ENCODE measurements around the gene RCBTB1. TPM values are rescaled to one million over a fixed set of nuclear protein-coding genes. Genes with fewer than 3 reads are reported as not detected.
"Not testable (repeated sequence)": the region's sequence is repeated elsewhere in the genome, so short reads cannot be mapped to it uniquely, and the experiment has no call there.

Gene RCBTB1
- 17.4 TPM for polyA plus RNA-seq (ENCODE audit: insufficient read length)

GRCh38 chr13:49585220-49586157, at the start of gene RCBTB1:
TSS of gene RCBTB1 (minus strand) at chr13:49585558. CDS start at chr13:49567279, 18,279 bp downstream.
- peak; percentile 79 for DNase-seq

DNA sequence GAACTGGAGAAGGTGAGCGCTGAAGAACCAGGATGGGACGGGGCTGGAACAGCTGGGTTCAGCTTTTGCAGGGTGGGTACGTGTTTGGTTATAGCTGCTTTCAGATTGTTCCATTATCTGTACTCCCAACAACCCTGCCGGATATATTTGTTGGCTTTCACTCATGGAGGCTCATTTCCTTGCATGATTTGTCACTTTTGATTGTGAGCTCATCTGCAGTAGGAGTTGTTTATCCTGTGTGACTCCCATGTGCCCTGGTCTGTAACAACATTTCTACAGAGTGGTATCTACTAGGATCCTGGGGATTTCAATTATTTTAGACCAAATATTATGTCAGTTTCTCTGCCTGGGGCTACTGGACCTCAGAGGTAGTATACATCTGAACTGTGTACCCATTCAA, 48.4 kb upstream of the RCBTB1 start:
- no peak for DNase-seq

DNA sequence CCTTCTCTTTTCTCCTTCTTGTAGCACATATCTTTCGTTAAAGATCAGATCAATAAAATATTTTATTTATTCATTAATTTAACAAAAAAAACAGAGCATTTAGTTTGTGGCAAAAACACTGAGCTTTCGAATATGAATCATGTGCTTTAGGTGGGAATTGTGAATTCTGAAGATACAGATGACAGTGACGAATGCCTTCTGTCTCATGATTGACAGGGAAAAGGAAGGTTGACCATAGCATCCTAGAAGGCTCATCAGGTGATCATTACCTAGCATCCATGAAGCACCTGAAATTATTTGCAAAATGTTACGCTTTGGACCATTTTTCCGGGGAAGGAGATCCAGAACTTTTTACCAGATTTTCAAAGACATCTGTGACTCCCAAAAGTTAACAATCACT, 46.8 kb upstream of the RCBTB1 start:
- DNase-seq, result no peak

- no peak for DNase-seq
Measured at GRCh38 chr13:49630580-49630979, 45.2 kb upstream of the RCBTB1 start.

DNA sequence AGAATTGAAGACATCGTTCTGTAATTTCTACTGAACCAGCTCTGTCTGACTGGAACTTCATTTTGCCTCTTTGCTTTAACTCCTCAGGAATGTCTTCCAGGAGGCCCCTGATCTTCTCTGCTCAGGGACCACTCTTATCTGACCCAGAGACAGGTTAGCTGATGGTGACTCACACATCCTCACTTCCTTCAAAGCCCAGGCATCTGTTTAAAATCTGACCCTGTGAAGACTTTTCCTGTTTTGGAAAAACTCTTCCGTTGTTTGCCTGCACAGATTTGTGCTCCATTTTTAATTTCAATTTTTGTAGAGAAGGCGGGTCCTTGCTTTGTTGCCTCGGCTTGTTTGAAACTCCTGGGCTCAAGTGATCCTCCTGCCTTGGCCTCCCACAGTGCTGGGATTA, 44.6 kb upstream of the RCBTB1 start:
- no peak for DNase-seq

- no peak for DNase-seq
Measured at GRCh38 chr13:49629196-49629938, 44.0 kb upstream of the RCBTB1 start.

DNA sequence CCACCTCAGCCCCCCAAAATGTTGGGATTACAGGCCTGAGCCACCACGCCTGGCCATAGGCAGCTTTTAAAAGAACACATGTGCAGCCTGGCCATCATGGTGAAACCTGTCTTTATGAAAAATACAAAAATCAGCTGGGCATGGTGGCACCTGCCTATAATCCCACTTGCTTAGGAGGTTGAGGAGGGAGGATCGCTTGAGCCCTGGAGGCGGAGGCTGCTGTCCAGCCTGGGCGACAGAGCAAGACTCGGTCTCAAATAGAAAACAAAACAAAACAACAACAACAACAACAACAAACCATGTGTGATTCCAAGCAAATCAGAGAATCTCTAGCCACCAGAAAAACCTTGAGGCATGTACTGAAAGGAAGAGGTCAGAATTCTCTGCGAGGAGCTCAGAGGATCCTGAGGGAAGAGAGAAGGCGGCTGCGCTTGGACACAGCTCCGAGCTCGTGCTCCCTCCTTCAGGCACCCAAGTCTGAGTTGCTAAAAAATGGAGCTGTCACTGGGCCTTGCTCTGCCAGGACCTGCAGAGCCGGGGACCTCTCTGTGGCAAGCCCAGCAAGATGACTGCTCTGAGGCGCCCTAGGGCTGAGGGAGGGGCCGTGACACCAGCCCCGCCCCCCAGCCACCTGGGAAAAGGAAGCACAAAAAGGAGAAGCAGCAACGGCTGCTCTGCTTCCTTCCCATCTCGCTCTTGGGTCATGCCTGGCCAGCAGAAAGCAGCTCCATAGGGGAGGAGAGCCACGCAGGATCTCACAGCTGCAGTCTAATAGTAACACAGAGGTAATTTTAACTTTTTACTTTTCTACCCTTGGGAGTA, 42.7 kb upstream of the RCBTB1 start, which contains the start of gene ARL11:
Gene ARL11 (plus strand): TSS at position 677 of the 822 bp plus-strand sequence. CDS start 1,941 bp downstream, outside the sequence.
- DNase-seq, result peak; percentile 45

GRCh38 chr13:49625392-49626079, 40.2 kb upstream of the RCBTB1 start:
- DNase-seq, result no peak

DNA sequence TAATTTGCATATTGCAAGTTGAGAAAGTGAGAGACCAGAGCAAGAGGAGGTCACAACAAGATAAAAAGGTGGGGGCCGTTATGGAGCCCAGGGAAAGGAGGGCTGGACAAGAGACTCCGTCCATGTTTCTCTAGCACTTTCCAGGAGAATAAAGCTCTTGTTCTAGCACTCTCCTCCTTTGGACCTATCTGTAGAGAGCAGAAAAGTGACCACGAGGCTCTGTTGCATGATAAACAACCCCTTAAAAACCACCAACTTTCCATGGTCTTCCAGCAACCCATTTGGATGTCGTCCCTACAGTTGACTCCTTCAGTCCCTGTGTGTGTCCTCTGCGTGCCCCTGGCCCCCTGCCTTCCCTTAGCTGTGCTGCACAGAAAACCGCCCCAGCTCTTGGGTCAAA, 38.9 kb upstream of the RCBTB1 start:
- DNase-seq, result no peak

GRCh38 chr13:49622174-49622946, 37.0 kb upstream of the RCBTB1 start:
- DNase-seq, result no peak

DNA sequence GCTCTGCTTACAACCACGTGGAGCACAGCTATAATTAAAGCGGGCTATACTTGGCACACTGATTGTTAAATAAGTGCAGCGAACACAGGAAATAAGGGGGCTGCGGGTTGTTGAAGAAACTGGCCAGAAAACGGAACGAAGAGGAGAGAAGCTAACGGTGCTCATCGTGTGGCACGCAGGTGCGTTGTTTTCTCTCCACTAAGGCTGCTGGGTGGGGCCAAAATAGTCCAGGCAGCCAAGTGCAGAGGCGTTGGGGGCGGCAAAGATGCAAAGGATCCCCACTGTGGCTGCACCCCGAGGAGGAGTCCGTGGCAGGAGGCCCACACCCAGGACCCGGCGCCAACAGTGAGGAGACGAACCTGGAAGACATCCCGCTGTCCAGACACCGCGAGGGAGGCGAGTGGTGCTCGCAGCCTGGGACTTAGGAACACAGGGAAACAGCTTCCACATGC, 34.8 kb upstream of the RCBTB1 start:
- DNase-seq, result no peak

GRCh38 chr13:49616676-49617065, 31.3 kb upstream of the RCBTB1 start:
- DNase-seq, result no peak

- DNase-seq, result peak; percentile 30
Measured at GRCh38 chr13:49615836-49616675, 30.7 kb upstream of the RCBTB1 start.

DNA sequence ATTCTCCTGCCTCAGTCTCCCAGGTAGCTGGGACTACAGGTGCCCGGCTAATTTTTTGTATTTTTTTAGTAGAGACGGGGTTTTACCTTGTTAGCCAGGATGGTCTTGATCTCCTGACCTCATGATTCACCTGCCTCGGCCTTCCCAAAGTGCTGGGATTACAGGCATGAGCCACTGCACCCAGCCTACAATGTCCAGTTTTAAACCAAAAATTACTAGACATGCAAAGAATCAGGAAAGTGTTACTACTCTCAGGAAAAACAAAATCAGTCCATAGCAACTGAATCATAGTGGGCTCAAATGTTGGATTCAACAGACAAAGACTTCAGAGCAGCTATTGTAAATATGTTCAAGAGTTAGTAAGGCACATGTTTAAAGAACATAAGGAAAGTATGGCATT, 26.7 kb upstream of the RCBTB1 start:
- DNase-seq, result not testable (repeated sequence)

DNA sequence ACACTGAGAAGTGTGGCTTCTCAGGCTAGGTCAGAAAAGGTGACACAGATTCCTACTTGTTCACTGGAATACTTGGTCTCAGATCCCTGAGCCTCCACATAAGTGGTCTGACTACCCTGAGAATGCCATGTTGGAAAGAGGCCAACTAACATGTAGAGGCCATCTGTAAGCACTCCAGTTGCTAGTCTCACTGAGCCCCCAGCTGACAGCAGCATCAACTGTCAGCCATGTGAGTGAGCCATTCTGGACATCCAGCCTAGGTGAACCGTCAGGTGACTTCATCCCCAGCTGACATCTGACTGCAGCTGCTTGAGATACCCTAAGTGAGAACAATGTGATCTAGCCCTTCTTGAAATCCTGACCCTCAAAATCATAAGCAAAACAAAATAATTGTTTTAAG, 24.8 kb upstream of the RCBTB1 start:
- no peak for DNase-seq

DNA sequence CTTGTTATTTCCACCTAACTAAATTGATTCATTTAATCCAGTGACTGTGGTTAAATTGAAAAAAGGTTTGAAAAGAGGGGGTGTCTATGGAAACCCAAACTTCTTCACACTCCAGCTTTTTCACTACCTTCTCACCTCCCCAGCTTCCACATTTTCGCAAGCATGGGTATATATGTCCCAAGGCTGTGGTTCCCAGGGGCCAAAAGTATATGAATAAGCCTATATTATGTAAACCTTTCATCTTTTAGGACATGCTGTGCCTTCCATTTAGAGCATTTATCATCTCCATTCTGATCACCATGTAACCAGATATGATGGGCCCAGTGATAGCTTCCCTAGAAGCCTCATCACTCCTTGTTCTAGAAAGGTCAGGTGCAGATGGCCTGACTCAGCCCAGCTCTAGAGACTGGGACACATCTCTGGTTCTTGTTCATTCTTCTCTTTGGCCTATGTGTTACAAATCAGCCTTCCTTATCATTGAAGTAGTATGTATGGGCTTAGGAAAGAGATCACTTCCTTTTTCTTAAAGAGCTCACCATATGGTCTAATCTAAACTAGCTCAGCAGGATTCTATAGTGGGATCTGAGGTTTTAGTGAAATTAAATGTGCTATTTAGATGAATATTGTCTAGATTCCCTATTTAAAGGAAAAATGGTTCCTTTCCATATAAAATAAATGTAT, 23.4 kb upstream of the RCBTB1 start:
- DNase-seq, result no peak

- no peak for DNase-seq
Measured at GRCh38 chr13:49607761-49608160, 22.4 kb upstream of the RCBTB1 start.

- DNase-seq, result peak; percentile 83
Measured at GRCh38 chr13:49606747-49607648, 21.6 kb upstream of the RCBTB1 start.
